ENCODE data around the gene MARVELD3.
"Not testable (repeated sequence)": the region's sequence is repeated elsewhere in the genome, so short reads cannot be mapped to it uniquely, and the experiment has no call there.

MARVELD3 gene

DNA sequence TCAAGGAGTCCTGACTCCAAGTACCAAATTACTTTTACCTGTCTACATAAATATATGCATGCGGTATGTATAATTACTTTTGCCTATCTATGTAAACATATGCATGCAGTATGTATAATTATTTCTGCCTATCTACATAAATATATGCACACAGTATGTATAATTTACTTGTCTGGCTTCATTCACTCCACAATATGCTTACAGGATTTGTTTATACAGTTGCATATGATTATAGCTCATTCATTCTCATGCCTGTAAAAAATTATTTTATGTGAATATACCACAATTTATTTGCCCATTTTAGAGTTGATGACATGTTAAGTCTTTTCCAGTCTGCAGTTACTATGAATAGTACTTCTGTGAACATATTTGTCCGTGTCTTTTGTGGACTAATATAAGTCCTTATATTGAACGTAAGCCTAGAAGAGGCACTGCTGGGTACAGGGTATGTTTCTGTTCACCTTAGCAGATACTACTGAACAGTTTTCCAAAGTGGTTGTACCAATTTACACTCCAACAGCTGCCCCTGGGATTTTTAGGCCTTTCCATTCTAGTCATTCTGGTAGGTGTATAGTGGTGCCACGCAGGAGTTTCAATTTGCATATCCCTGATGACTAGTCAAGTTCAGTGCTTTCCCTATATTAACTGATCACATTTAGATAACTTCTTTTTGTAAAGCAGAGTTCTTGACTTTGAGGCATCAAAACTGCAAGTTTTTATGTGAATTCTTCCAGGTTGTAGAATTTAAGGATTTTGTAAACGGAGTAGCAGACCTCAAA is 47.0 kb downstream of the MARVELD3 start:
- TF ChIP-seq, protein P1, sequence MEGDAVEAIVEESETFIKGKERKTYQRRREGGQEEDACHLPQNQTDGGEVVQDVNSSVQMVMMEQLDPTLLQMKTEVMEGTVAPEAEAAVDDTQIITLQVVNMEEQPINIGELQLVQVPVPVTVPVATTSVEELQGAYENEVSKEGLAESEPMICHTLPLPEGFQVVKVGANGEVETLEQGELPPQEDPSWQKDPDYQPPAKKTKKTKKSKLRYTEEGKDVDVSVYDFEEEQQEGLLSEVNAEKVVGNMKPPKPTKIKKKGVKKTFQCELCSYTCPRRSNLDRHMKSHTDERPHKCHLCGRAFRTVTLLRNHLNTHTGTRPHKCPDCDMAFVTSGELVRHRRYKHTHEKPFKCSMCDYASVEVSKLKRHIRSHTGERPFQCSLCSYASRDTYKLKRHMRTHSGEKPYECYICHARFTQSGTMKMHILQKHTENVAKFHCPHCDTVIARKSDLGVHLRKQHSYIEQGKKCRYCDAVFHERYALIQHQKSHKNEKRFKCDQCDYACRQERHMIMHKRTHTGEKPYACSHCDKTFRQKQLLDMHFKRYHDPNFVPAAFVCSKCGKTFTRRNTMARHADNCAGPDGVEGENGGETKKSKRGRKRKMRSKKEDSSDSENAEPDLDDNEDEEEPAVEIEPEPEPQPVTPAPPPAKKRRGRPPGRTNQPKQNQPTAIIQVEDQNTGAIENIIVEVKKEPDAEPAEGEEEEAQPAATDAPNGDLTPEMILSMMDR (IDR thresholded peaks at IDR 0.05) = no peak
- Mint-ChIP-seq H3K27me3 (ENCODE audit: low read depth, poor library complexity) (no peaks in the 10 kb centered on the region), H3K9me3 (no peaks in the 10 kb centered on the region), H3K4me1 (no peaks in the 10 kb centered on the region), H3K4me3 (no peak overlapping the region), H3K36me3 (ENCODE audit: low read depth) (peaks cover 78% of the 10 kb centered on the region), H3K27ac (no peak overlapping the region)
- DNase-seq = no peak

DNA sequence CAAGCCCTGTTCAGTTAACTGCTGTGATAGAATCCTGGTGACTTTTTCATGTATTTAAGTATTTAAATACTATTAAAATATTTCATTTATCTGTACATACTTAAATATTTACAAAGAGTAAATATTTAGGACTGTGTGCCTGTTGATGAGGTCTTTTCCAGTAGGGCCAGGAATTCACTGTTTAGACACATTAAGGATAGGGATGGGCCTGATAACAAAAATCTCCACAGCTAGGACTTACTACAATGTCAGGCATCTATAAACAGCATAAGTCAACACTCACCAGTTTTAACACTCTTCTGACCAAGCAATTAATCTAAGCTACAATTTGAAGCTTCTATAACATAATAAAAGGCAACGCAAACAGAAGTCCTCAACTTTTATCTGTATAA is 47.6 kb downstream of the MARVELD3 start:
- DNase-seq = no peak
- Mint-ChIP-seq H3K27ac (no peak overlapping the region), H3K9me3 (no peaks in the 10 kb centered on the region), H3K4me1 (no peaks in the 10 kb centered on the region), H3K36me3 (ENCODE audit: low read depth) (peaks cover 77% of the 10 kb centered on the region), H3K27me3 (ENCODE audit: low read depth, poor library complexity) (no peaks in the 10 kb centered on the region), H3K4me3 (no peak overlapping the region)
- TF ChIP-seq, protein P1 (IDR thresholded peaks at IDR 0.05) = no peak

DNA sequence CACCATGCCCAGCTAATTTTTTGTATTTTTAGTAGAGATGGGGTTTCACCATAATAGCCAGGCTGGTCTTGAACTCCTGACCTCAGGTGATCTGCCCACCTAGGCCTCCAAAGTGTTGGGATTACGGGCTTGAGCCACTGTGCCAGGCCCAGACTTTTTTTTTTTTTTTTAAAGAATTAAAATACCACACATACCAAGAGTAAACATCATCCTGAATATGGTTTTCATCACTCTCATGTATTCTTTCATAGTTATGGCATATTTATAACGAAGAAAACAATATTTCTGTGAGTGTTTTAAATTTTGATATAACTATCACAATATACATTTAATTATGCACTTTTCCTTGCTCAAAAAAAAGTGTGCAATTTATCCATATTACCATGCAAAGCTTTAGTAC is 48.2 kb downstream of the MARVELD3 start:
- no peak overlapping the region for H3K27ac Mint-ChIP-seq
- TF ChIP-seq, protein P1 (IDR thresholded peaks at IDR 0.05) = no peak
- peaks cover 77% of the 10 kb centered on the region for H3K36me3 Mint-ChIP-seq (ENCODE audit: low read depth)
- no peak for DNase-seq
- H3K27me3 Mint-ChIP-seq (ENCODE audit: low read depth, poor library complexity) = no peaks in the 10 kb centered on the region
- no peaks in the 10 kb centered on the region for H3K9me3 Mint-ChIP-seq
- no peaks in the 10 kb centered on the region for H3K4me1 Mint-ChIP-seq
- H3K4me3 Mint-ChIP-seq = no peak overlapping the region

DNA sequence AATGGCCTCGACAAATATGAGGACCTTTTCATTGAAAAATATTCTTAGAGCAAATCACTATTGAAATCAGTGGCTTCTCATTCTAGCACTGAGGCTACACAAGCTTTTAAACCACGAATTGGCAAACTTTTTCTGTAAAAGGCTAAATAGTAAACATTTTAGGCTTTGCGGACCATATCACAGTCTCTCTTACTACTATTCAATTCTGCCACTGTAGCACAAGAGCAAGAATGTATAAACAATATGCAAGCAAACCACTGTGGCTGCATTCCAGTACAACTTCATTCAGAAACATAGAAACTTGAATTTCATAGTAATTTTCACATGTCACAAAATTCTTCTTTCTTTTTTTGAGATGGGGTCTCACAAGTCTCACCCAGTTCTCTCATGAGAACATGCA is 49.4 kb downstream of the MARVELD3 start:
- H3K36me3 Mint-ChIP-seq (ENCODE audit: low read depth) = peaks cover 77% of the 10 kb centered on the region
- H3K27ac Mint-ChIP-seq = no peak overlapping the region
- no peaks in the 10 kb centered on the region for H3K4me1 Mint-ChIP-seq
- TF ChIP-seq, protein P1 (IDR thresholded peaks at IDR 0.05) = no peak
- DNase-seq = no peak
- H3K9me3 Mint-ChIP-seq = no peaks in the 10 kb centered on the region
- H3K27me3 Mint-ChIP-seq (ENCODE audit: low read depth, poor library complexity) = no peaks in the 10 kb centered on the region
- H3K4me3 Mint-ChIP-seq = no peak overlapping the region

DNA sequence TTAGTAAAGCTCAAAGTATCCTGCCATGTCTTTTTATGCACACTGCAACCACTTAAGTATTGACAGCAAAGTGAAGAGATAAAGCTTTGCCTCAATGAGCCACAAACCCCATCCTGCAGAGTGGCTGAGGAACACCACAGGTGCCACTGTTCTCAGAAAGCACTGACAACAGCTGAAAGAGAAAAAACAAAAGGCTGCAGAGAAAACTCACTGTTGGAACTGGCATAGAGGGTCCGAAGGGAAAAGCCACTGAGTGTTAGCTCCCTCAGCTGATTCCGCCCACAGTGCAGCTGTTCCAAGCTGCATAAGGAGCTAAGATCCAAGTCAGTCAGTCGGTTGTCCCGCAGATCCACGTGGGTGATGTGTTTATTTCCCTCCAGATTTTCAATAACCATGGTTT is 50.3 kb downstream of the MARVELD3 start:
- peaks cover 77% of the 10 kb centered on the region for H3K36me3 Mint-ChIP-seq (ENCODE audit: low read depth)
- TF ChIP-seq, protein P1 (IDR thresholded peaks at IDR 0.05) = no peak
- no peaks in the 10 kb centered on the region for H3K9me3 Mint-ChIP-seq
- H3K4me3 Mint-ChIP-seq = no peak overlapping the region
- no peak overlapping the region for H3K27ac Mint-ChIP-seq
- no peaks in the 10 kb centered on the region for H3K4me1 Mint-ChIP-seq
- DNase-seq = no peak
- H3K27me3 Mint-ChIP-seq (ENCODE audit: low read depth, poor library complexity) = no peaks in the 10 kb centered on the region

DNA sequence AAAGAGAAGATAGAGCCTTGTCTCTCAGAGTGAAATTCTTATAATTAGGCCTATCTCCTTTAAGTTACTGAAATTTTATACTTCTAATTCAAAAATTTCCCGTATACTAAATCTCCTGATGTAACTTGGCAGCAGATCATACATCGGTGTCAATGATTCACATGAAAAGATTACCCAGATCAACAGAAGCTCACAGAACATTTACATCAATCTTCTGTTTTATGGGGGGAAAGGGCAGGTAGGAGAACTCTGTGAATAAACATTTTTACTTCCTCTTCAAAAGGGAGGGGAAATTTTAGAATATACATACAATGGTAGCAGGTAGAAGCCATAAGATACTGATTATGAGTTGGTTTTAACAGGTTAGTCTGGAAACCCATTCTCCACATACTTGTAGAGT is 55.4 kb downstream of the MARVELD3 start:
- Mint-ChIP-seq H3K36me3 (ENCODE audit: low read depth) (peaks cover 69% of the 10 kb centered on the region), H3K27ac (no peak overlapping the region), H3K4me1 (no peaks in the 10 kb centered on the region), H3K9me3 (no peaks in the 10 kb centered on the region), H3K4me3 (no peak overlapping the region), H3K27me3 (ENCODE audit: low read depth, poor library complexity) (no peaks in the 10 kb centered on the region)
- TF ChIP-seq, protein P1 (IDR thresholded peaks at IDR 0.05) = no peak
- DNase-seq = no peak

DNA sequence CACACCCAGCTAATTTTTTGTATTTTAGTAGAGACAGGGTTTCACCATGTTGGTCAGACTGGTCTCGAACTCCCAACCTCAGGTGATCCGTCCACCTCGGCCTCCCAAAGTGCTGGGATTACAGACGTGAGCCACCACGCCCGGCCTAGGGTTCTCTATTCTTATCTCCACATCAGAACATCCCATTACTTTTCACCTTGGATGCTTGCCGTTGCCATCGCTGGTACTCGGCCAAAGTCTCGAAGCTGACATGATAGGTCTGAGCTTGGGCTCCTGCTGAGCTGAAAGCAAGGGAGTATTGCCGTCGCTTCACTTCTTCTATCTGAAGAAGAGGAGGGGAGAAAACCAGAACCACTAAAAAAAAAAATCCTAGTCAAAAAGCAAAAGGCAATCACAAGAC is 58.3 kb downstream of the MARVELD3 start:
- H3K4me1 Mint-ChIP-seq; H3K27me3 Mint-ChIP-seq (ENCODE audit: low read depth, poor library complexity); H3K9me3 Mint-ChIP-seq; H3K4me3 Mint-ChIP-seq; H3K27ac Mint-ChIP-seq; DNase-seq: not testable (repeated sequence)
- peaks cover 66% of the 10 kb centered on the region for H3K36me3 Mint-ChIP-seq (ENCODE audit: low read depth)
